Adipocyte (in vitro differentiated cells): ENCODE results near the gene KHSRP.

ENCODE experiments used
- DNase-seq: peaks from one replicate; pipeline ENCODE4 v3.0.0-alpha.2; 2015; ENCODE audit warnings: low read depth
- H3K27me3 ChIP-seq: replicated peaks from 2 replicates; pipeline ENCODE4 v1.7.0; 2013; ENCODE audit warnings: mild to moderate bottlenecking, low read length, moderate library complexity; ENCODE audit not compliant: control insufficient read depth, insufficient read depth
- H3K36me3 ChIP-seq: 2 replicates; pipeline ENCODE4 v1.7.0; 2013; ENCODE audit warnings: low read length, mild to moderate bottlenecking, moderate library complexity; ENCODE audit not compliant: control insufficient read depth, insufficient read depth, severe bottlenecking
- H3K4me1 ChIP-seq: 2 replicates; pipeline ENCODE4 v1.7.0; 2013; ENCODE audit warnings: mild to moderate bottlenecking, low read length, moderate library complexity; ENCODE audit not compliant: control insufficient read depth, insufficient read depth
- H3K4me3 ChIP-seq: 2 replicates; pipeline ENCODE4 v1.7.0; 2013; ENCODE audit warnings: mild to moderate bottlenecking, low read length, moderate library complexity
- H3K9ac ChIP-seq: 2 replicates; pipeline ENCODE4 v1.7.0; 2013; ENCODE audit warnings: mild to moderate bottlenecking, low read length, moderate library complexity
- H3K9me3 ChIP-seq: 2 replicates; pipeline ENCODE4 v1.7.0; 2013; ENCODE audit warnings: mild to moderate bottlenecking, low read length, moderate library complexity; ENCODE audit not compliant: control insufficient read depth

Gene KHSRP, protein sequence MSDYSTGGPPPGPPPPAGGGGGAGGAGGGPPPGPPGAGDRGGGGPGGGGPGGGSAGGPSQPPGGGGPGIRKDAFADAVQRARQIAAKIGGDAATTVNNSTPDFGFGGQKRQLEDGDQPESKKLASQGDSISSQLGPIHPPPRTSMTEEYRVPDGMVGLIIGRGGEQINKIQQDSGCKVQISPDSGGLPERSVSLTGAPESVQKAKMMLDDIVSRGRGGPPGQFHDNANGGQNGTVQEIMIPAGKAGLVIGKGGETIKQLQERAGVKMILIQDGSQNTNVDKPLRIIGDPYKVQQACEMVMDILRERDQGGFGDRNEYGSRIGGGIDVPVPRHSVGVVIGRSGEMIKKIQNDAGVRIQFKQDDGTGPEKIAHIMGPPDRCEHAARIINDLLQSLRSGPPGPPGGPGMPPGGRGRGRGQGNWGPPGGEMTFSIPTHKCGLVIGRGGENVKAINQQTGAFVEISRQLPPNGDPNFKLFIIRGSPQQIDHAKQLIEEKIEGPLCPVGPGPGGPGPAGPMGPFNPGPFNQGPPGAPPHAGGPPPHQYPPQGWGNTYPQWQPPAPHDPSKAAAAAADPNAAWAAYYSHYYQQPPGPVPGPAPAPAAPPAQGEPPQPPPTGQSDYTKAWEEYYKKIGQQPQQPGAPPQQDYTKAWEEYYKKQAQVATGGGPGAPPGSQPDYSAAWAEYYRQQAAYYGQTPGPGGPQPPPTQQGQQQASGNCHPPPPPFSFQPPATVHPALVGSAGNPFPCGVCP

DNA sequence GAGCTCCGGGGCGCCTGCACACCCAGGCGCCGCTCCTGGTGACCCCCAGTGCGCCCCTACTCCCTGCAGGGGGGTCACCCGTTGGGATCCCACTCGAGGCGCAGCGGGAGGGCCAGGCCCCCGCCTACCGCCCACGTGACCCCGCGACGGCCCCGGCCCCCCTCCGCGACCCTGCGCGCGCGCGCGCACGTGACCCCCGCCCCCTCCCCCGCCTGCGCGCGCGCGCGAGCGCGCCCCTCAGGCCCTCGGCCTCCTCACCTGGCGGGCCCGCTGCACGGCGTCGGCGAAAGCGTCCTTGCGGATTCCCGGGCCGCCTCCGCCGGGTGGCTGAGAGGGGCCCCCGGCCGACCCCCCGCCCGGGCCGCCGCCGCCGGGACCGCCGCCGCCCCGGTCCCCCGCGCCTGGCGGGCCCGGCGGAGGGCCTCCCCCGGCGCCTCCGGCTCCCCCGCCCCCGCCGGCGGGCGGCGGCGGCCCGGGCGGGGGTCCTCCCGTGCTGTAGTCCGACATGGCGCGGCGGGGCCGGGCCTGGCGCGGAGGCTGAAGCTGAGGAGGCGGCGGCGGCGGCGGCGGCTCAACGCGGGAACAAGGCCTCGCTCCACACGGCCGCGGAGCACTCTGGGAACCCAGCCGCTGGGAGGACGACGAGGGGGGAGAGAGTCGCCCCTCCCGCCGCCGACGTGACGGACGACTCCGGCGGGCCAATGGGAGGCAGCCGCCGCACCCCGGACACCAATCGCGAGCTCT is at the start of gene KHSRP:
KHSRP (minus strand) TSS at position 617 of the 744 bp plus-strand sequence; CDS start at position 507, 110 bp downstream.
- peaks cover 19% of the 10 kb centered on the region for H3K4me1 ChIP-seq
- peak; percentile 48 for DNase-seq
- H3K9ac ChIP-seq, result peak within 1 kb of the TSS; percentile 92
- no peaks in the 10 kb centered on the region for H3K27me3 ChIP-seq
- no peaks in the 10 kb centered on the region for H3K9me3 ChIP-seq
- H3K4me3 ChIP-seq, result peak within 1 kb of the TSS; percentile 94
- peaks cover 24% of the 10 kb centered on the region for H3K36me3 ChIP-seq

DNA sequence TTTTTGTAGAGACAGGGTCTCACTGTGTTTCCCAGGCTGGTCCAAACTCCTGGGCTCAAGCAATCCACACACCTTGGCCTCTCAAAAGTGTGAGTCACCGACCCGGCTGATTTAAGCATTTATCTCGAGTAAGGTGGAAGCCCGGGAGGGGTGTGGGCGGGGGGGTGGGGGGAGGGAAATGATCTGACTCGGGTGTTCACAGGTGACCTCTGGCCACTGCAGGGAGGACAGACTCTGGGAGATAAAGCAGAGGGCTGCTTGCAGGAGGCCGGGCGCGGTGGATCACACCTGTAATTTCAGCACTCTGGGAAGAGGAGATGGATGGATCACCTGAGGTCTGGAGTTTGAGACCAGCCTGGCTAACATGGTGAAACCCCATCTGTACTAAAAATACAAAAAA is 49.0 kb upstream of the KHSRP start:
- Histone ChIP-seq H3K9ac (no peak overlapping the region), H3K36me3 (no peaks in the 10 kb centered on the region), H3K27me3 (peaks cover 22% of the 10 kb centered on the region), H3K4me1 (no peaks in the 10 kb centered on the region), H3K4me3 (no peak overlapping the region), H3K9me3 (no peaks in the 10 kb centered on the region)
- no peak for DNase-seq

- Histone ChIP-seq H3K36me3 (no peaks in the 10 kb centered on the region), H3K27me3 (peaks cover 29% of the 10 kb centered on the region), H3K4me3 (no peak overlapping the region), H3K9me3 (no peaks in the 10 kb centered on the region), H3K4me1 (no peaks in the 10 kb centered on the region), H3K9ac (no peak overlapping the region)
- DNase-seq, result no peak
These were observed 48.1 kb upstream of the KHSRP start for GRCh38 chr19:6472713-6473112.

DNA sequence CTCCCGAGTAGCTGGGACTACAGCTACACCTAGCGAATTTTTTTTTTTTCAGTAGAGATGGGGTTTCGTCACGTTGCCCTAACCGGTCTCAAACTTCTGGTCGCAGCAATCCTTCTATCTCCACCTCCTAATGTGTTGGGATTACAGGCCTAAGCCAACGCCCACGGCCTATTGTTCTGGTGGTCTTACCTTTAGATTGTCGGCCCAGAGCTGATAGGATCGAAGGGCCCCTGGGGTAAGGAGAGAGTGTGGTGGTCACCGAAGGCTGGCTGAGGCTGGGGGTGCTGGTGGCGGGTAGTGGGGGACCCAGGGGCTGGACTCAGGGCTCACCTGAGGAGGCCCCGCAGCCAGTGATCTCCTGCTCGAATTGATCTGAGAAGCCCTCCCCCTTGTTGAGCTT is 46.5 kb upstream of the KHSRP start:
- peaks cover 23% of the 10 kb centered on the region for H3K27me3 ChIP-seq
- DNase-seq, result no peak

GRCh38 chr19:6470173-6470572 is 45.6 kb upstream of the KHSRP start:
- no peaks in the 10 kb centered on the region for H3K4me1 ChIP-seq
- H3K36me3 ChIP-seq, result no peaks in the 10 kb centered on the region
- no peak for DNase-seq
- no peak overlapping the region for H3K9ac ChIP-seq
- no peak overlapping the region for H3K4me3 ChIP-seq
- H3K27me3 ChIP-seq, result peaks cover 20% of the 10 kb centered on the region
- H3K9me3 ChIP-seq, result no peaks in the 10 kb centered on the region

More for the DNA sequence above, 46.5 kb upstream of the KHSRP start:
- H3K9me3 ChIP-seq, result no peaks in the 10 kb centered on the region
- no peaks in the 10 kb centered on the region for H3K36me3 ChIP-seq
- no peaks in the 10 kb centered on the region for H3K4me1 ChIP-seq
- H3K4me3 ChIP-seq, result no peak overlapping the region
- H3K9ac ChIP-seq, result no peak overlapping the region

GRCh38 chr19:6467384-6467783 is 42.8 kb upstream of the KHSRP start:
- no peak overlapping the region for H3K4me3 ChIP-seq
- H3K36me3 ChIP-seq, result no peaks in the 10 kb centered on the region
- H3K9ac ChIP-seq, result no peak overlapping the region
- H3K9me3 ChIP-seq, result no peaks in the 10 kb centered on the region
- H3K4me1 ChIP-seq, result no peaks in the 10 kb centered on the region
- H3K27me3 ChIP-seq, result peaks cover 28% of the 10 kb centered on the region
- DNase-seq, result no peak

- Histone ChIP-seq H3K9me3 (no peaks in the 10 kb centered on the region), H3K27me3 (peaks cover 33% of the 10 kb centered on the region), H3K4me1 (no peaks in the 10 kb centered on the region), H3K4me3 (no peak overlapping the region), H3K9ac (no peak overlapping the region), H3K36me3 (no peaks in the 10 kb centered on the region)
- DNase-seq, result no peak
These were observed 42.1 kb upstream of the KHSRP start for GRCh38 chr19:6466526-6467248.

DNA sequence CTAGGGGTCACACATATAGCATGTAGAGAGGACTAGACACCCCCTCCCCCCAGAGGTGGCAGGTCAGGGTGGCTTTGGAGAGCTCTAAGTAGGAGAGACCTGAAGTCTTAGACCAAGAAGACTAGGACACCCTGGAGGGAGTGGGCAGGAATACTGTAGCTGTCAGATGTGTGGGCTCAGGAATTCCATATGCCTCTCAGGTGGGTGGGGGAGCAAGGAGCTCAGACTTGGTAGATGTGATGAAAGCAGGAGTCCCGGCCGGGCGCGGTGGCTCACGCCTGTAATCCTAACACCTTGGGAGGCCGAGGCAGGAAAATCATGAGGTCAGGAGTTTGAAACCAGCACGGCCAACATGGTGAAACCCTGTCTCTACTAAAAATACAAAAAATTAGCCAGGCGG is 41.1 kb upstream of the KHSRP start:
- peaks cover under 1% of the 10 kb centered on the region for H3K4me1 ChIP-seq
- H3K9ac ChIP-seq, result no peak overlapping the region
- no peak overlapping the region for H3K4me3 ChIP-seq
- no peak for DNase-seq
- no peaks in the 10 kb centered on the region for H3K9me3 ChIP-seq
- no peaks in the 10 kb centered on the region for H3K36me3 ChIP-seq
- peaks cover 33% of the 10 kb centered on the region for H3K27me3 ChIP-seq

DNA sequence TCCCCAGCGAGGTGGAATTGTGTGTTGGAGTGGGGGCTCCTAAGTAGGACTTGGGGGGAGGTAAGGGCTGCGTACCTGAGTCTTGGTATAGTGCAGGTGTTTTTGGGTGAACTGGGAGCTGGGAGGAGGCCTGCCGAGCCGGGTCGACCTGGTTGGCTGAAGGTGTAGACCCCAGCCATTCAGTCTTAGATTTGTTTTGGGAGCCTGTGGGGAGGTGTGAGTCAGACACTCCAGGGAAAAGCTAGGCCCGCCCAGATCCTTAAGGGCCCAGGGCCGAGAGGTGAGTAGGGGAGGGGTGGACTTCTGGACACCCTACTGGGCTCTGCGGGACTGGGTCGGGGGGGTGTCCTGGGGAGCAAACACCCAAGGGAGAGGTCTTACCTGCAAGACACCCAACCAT is 40.4 kb upstream of the KHSRP start:
- Histone ChIP-seq H3K4me1 (peaks cover 5% of the 10 kb centered on the region), H3K9me3 (no peaks in the 10 kb centered on the region), H3K36me3 (no peaks in the 10 kb centered on the region), H3K27me3 (peaks cover 33% of the 10 kb centered on the region), H3K9ac (no peak overlapping the region), H3K4me3 (no peak overlapping the region)
- no peak for DNase-seq

GRCh38 chr19:6464070-6464873 is 39.7 kb upstream of the KHSRP start, which contains the start of gene CRB3:
Gene CRB3, plus strand, starts transcription at chr19:6464271. Its CDS starts 431 bp downstream, at chr19:6464702.
- Histone ChIP-seq H3K9ac (no peak within 1 kb of the TSS), H3K4me1 (peaks cover 8% of the 10 kb centered on the region), H3K36me3 (no peaks in the 10 kb centered on the region), H3K27me3 (peaks cover 33% of the 10 kb centered on the region), H3K4me3 (no peak within 1 kb of the TSS), H3K9me3 (no peaks in the 10 kb centered on the region)
- no peak for DNase-seq
